ENCODE results near the gene SNX8. TPM values are rescaled to one million over a fixed set of nuclear protein-coding genes. Genes with fewer than 3 reads are reported as not detected.
A peak's percentile ranks its signal among the peaks of the same experiment; 100 is the strongest.

Gene SNX8
- total and polyA plus RNA-seq, 9 of the 15 experiments (the other 6 are each of a cell fraction or from before 2014, with no cell fraction given) = 2.7 to 51.6 (median 16.9) TPM

DNA sequence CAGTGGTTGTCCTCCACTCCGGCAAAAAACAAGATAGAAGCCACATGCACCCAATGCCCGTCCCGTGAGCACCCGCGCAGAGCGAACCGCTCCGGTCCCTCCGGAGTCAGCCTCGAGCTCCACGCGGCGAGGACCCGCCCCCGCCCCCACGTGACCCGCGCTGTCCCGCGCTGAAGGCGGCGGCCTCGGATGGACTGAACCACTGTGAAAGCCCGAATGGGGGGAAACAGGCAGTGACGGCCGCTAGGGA is 39.6 kb upstream of the SNX8 start (continued):
- TF ChIP-seq HDAC1 (IDR thresholded peaks at IDR 0.05) (peak in 1 of 2 experiments; percentile 66; a peak in 2 of 4 replicates), ZNF239 (CRISPR knock-in tag; IDR thresholded peaks at IDR 0.05) (no peak), DDX20 (tag; IDR thresholded peaks at IDR 0.05; ENCODE audit: low read depth) (no peak), ZFPM2 (CRISPR knock-in tag; IDR thresholded peaks at IDR 0.05) (no peak), BRCA1 (IDR thresholded peaks at IDR 0.05) (no peak), BRCA1 (CRISPR knock-in tag; IDR thresholded peaks at IDR 0.05) (no peak), NCOA4 (IDR thresholded peaks at IDR 0.05; ENCODE audit: partially characterized antibody) (no peak), ZZZ3 (IDR thresholded peaks at IDR 0.05) (no peak), ZNF707 (CRISPR knock-in tag; conservative IDR thresholded peaks at IDR 0.05) (no peak), ASH1L (IDR thresholded peaks at IDR 0.05; ENCODE audit: borderline replicate concordance, low read depth, partially characterized antibody) (no peak), ZKSCAN1 (IDR thresholded peaks at IDR 0.05; ENCODE audit: low read depth, low read length) (0 out of 2 replicates have a peak, but pooled peaks have one; percentile 39), MAZ (CRISPR knock-in tag; conservative IDR thresholded peaks at IDR 0.05 in 1 of 2, IDR thresholded peaks at IDR 0.05 in 1 of 2) (peak; percentile 50 to 72), U2AF2 (optimal IDR thresholded peaks at IDR 0.05; ENCODE audit: low read depth, low read length) (no peak), THRAP3 (IDR thresholded peaks at IDR 0.05; ENCODE audit: borderline replicate concordance) (no peak), HNRNPH1 (optimal IDR thresholded peaks at IDR 0.05; ENCODE audit: low read depth, low read length) (no peak), NFRKB (IDR thresholded peaks at IDR 0.05; ENCODE audit: low read depth) (no peak), TEAD4 (IDR thresholded peaks at IDR 0.05; ENCODE audit: low read length) (peak; percentile 57), TEAD4 (CRISPR knock-in tag; IDR thresholded peaks at IDR 0.05; ENCODE audit: borderline replicate concordance) (peak; percentile 92; the same call in 1 of the 2 replicates), CBX3 (IDR thresholded peaks at IDR 0.05; ENCODE audit: borderline replicate concordance in 1 of 2, low read length in 2 of 2) (peak in 1 of 2 experiments; percentile 95; a peak in 2 of 3 replicates), TFAM (CRISPR knock-in tag; conservative IDR thresholded peaks at IDR 0.05) (no peak)
- TF ChIP-seq, protein P1, sequence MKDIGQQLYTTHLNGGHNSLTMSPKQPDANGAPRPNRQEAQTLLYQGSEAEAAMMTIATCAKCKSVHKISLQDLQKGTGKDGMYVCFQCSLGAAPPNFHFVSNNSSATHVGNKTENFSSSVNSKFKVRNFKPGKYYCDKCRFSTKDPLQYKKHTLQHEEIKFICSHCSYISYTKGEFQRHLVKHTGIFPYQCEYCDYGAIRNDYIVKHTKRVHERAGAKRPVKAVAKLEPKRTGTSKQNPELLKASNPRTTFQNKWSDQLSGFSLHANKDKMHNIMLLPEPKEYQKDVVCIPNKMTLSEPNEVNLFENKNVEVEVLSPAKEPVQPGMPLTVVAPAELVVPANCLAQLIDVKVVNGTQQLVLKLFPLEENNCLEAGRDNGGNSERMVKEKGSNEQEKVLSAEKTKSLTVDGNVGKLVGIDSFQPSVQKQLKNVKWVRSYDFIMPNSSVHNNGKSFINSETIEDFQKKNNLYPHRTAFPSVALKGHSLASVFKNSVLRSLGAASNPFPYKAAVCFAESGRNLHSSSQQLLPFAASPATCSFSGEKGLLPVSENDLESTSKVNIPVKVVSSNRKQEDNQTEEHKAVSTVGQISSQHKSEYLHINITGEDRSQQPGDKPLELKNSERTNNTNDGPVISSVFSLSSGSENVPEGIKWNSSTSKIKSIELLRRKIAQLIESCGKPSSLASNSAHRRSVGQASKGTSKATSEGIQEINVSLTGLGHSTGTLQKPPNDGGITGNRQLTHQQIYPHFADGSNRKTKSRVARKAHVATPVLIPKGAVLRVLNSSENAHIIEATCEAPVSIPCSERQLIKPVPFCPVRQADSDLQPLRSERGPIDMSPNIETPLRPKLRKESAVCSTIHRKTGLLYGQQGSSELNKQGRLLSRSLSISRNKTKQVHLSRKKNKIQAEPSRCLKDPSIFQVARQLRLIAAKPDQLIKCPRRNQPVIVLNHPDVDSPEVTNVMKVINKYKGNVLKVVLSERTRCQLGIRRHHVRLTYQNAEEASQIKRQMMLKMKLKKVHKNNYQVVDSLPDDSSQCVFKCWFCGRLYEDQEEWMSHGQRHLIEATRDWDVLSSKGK (CRISPR knock-in tag; IDR thresholded peaks at IDR 0.05) = no peak
- TF ChIP-seq, protein P2, sequence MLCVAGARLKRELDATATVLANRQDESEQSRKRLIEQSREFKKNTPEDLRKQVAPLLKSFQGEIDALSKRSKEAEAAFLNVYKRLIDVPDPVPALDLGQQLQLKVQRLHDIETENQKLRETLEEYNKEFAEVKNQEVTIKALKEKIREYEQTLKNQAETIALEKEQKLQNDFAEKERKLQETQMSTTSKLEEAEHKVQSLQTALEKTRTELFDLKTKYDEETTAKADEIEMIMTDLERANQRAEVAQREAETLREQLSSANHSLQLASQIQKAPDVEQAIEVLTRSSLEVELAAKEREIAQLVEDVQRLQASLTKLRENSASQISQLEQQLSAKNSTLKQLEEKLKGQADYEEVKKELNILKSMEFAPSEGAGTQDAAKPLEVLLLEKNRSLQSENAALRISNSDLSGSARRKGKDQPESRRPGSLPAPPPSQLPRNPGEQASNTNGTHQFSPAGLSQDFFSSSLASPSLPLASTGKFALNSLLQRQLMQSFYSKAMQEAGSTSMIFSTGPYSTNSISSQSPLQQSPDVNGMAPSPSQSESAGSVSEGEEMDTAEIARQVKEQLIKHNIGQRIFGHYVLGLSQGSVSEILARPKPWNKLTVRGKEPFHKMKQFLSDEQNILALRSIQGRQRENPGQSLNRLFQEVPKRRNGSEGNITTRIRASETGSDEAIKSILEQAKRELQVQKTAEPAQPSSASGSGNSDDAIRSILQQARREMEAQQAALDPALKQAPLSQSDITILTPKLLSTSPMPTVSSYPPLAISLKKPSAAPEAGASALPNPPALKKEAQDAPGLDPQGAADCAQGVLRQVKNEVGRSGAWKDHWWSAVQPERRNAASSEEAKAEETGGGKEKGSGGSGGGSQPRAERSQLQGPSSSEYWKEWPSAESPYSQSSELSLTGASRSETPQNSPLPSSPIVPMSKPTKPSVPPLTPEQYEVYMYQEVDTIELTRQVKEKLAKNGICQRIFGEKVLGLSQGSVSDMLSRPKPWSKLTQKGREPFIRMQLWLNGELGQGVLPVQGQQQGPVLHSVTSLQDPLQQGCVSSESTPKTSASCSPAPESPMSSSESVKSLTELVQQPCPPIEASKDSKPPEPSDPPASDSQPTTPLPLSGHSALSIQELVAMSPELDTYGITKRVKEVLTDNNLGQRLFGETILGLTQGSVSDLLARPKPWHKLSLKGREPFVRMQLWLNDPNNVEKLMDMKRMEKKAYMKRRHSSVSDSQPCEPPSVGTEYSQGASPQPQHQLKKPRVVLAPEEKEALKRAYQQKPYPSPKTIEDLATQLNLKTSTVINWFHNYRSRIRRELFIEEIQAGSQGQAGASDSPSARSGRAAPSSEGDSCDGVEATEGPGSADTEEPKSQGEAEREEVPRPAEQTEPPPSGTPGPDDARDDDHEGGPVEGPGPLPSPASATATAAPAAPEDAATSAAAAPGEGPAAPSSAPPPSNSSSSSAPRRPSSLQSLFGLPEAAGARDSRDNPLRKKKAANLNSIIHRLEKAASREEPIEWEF (CRISPR knock-in tag; IDR thresholded peaks at IDR 0.05) = peak; percentile 92

Data from K562 (cell line).